Sigmoid colon (tissue), 4 donors: ENCODE results near the gene MIER1.

ENCODE experiments used
- EP300 ChIP-seq, 4 donors: sonication (generic); formaldehyde crosslinking; IDR thresholded peaks; one replicate each; pipeline ENCODE4 v1.6.1; 2017; ENCODE audit warnings: antibody characterized with exemption in 4 of 4
- POLR2AphosphoS5 ChIP-seq, 4 donors: sonication (generic); formaldehyde crosslinking; IDR thresholded peaks; one replicate each; pipeline ENCODE4 v1.6.1; 2017; ENCODE audit warnings: antibody characterized with exemption in 4 of 4
- TF ChIP-seq, protein P1 (sequence below), 4 experiments: fragments of 450-650 bp in 3 of 4; fragments of 200-600 bp in 1 of 4; IDR thresholded peaks; one replicate each; pipeline ENCODE4 v1.5.1; 2016 to 2019; ENCODE audit warnings: antibody characterized with exemption in 4 of 4, mild to moderate bottlenecking in 3 of 4, moderate library complexity in 2 of 4

DNA sequence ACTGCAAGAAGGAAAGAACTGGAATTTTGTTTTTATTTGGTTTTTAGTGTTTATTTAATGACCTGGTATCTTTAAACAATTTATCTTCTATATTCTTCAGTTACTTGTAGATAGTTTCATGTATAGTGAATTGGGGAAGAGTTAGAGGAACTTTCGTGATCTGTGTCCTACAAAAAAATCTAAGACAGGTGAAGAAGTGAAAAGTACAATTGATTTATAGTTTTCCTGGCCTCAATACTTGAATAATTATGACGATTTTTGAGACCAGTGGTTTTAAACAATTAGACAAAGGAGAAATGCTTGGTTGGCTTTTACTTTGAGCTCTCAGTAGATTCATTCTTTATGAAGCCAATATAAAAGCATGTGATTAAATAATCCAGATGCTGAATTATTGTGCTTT, 7.5 kb downstream of the MIER1 start:
- TF ChIP-seq, protein P1, sequence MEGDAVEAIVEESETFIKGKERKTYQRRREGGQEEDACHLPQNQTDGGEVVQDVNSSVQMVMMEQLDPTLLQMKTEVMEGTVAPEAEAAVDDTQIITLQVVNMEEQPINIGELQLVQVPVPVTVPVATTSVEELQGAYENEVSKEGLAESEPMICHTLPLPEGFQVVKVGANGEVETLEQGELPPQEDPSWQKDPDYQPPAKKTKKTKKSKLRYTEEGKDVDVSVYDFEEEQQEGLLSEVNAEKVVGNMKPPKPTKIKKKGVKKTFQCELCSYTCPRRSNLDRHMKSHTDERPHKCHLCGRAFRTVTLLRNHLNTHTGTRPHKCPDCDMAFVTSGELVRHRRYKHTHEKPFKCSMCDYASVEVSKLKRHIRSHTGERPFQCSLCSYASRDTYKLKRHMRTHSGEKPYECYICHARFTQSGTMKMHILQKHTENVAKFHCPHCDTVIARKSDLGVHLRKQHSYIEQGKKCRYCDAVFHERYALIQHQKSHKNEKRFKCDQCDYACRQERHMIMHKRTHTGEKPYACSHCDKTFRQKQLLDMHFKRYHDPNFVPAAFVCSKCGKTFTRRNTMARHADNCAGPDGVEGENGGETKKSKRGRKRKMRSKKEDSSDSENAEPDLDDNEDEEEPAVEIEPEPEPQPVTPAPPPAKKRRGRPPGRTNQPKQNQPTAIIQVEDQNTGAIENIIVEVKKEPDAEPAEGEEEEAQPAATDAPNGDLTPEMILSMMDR (IDR thresholded peaks at IDR 0.05), result no peak
- TF ChIP-seq EP300 (IDR thresholded peaks at IDR 0.05), result no peak
- TF ChIP-seq POLR2AphosphoS5 (IDR thresholded peaks at IDR 0.05), result no peak
